GM21526 (cell line): Measurements from ENCODE around the gene ATP4A.

ENCODE experiments used
- ATAC-seq: cut with Tn5 transposase; IDR thresholded peaks from one replicate; pipeline ENCODE4 v1.9.1; 2021; ENCODE audit warnings: moderate library complexity; ENCODE audit not compliant: unreplicated experiment, low FRiP score

The ATP4A gene

GRCh38 chr19:35551091-35551810 lies 12.2 kb downstream of the ATP4A start:
- no peak for ATAC-seq

GRCh38 chr19:35549879-35550523 lies 13.5 kb downstream of the ATP4A start:
- ATAC-seq: no peak

- ATAC-seq: no peak
These were observed 14.2 kb downstream of the ATP4A start for GRCh38 chr19:35549174-35549788.

GRCh38 chr19:35546532-35546931 lies 16.9 kb downstream of the ATP4A start:
- no peak for ATAC-seq

GRCh38 chr19:35545855-35546381 lies 17.5 kb downstream of the ATP4A start:
- ATAC-seq: no peak

GRCh38 chr19:35545001-35545854 lies 18.2 kb downstream of the ATP4A start, which contains the start of gene TMEM147:
Gene TMEM147, plus strand, starts transcription at chr19:35545626. Its CDS starts 114 bp downstream, at chr19:35545740.
- no peak for ATAC-seq

- no peak for ATAC-seq
These were observed 19.2 kb downstream of the ATP4A start for GRCh38 chr19:35544110-35544802.

- ATAC-seq: no peak
These were observed 20.0 kb downstream of the ATP4A start for GRCh38 chr19:35543280-35544109.

GRCh38 chr19:35542209-35542608 lies 21.2 kb downstream of the ATP4A start:
- ATAC-seq: no peak

- no peak for ATAC-seq
These were observed 23.0 kb downstream of the ATP4A start for GRCh38 chr19:35540356-35540927.

GRCh38 chr19:35539850-35540249 lies 23.6 kb downstream of the ATP4A start:
- no peak for ATAC-seq

GRCh38 chr19:35539314-35539713 lies 24.1 kb downstream of the ATP4A start:
- ATAC-seq: no peak

- no peak for ATAC-seq
These were observed 28.5 kb downstream of the ATP4A start for GRCh38 chr19:35534803-35535480.

- ATAC-seq: no peak
These were observed 29.6 kb downstream of the ATP4A start for GRCh38 chr19:35533822-35534392.

- no peak for ATAC-seq
These were observed 30.1 kb downstream of the ATP4A start, which contains the start of gene GAPDHS for GRCh38 chr19:35533201-35533821. Gene GAPDHS, plus strand, starts transcription at chr19:35533456. Its CDS starts 72 bp downstream, at chr19:35533528.

GRCh38 chr19:35531291-35531690 lies 32.2 kb downstream of the ATP4A start:
- no peak for ATAC-seq
